ENCODE results near the gene RPLP1.

- TF ChIP-seq KLF8 (tag by site-specific recombination; IDR thresholded peaks at IDR 0.05), result no peak
- TF ChIP-seq CTCF (tag by site-specific recombination; IDR thresholded peaks at IDR 0.05), result no peak
- TF ChIP-seq ZNF404 (tag by site-specific recombination; IDR thresholded peaks at IDR 0.05), result no peak
- TF ChIP-seq ZNF837 (tag by site-specific recombination; IDR thresholded peaks at IDR 0.05), result no peak
- no peak for TF ChIP-seq ZBTB21 (tag by site-specific recombination; IDR thresholded peaks at IDR 0.05)
Measured at GRCh38 chr15:69422336-69422895, 30.2 kb upstream of the RPLP1 start.

All from HEK293 (cell line).